Superior temporal gyrus (tissue), 1 donor: ENCODE results near the gene ABCA10.

Source experiments
- DNase-seq: peaks from one replicate; pipeline ENCODE4 v3.0.0-alpha.2; 2016; ENCODE audit errors: extremely low spot score

Gene ABCA10

GRCh38 chr17:69164206-69164605 is 64.4 kb downstream of the ABCA10 start:
- no peak for DNase-seq

DNA sequence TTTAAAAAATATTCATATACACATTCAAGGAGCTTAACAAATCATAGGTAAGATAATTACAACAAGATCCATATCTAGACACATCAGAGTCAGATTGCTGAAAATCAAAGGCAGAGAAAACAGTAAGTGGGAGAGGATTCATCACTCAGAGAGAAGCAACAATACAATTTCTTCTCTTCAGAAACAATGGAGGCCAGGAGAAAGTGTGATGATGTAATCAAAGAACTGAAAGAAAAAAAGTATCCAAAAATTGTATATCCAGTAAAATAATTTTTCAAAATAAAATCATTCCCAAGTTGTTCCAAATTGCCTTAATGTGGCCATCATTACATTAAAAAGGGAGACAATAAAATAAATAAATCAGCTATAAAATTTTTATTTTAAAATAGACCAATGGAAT is 69.2 kb downstream of the ABCA10 start:
- DNase-seq, result no peak

DNA sequence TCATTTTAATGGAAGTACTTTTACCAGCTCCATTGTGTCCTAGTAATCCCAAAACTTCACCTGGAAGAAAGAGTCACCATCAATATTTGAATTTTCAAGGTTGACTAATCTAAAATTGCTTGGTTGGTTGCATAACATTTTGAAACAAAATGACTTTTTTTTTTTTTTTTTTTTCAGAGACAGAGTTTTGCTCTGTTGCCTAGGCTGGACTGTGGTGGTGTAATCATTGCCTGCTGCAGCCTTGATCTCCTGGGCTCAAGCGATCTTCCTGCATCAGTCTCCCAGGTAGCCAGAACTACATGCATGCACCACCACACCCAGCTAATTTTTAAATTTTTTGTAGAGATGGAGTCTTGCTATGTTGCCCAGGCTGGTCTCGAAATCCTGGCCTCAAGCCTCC is 74.4 kb downstream of the ABCA10 start:
- no peak for DNase-seq

DNA sequence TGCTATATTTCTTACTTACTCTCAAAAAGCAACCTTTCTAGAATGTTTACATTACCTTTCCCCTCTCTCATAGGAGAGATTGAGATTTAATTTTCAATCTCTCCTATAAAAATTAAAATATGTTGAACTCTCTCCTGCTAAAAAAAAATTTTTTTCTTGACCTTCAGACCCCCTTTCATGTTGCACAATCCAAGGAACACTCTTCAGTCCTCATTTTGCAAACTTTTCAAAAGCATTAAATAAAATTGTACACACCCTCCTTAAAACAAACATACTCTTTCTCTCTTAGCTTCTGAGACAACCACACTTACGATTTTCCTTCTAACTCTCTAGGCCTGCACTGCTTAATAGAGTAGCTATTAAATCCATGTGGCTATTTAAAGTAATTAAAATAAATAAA is 78.3 kb downstream of the ABCA10 start:
- DNase-seq, result no peak

- DNase-seq, result no peak
These were observed 81.2 kb downstream of the ABCA10 start for GRCh38 chr17:69147460-69147859.

DNA sequence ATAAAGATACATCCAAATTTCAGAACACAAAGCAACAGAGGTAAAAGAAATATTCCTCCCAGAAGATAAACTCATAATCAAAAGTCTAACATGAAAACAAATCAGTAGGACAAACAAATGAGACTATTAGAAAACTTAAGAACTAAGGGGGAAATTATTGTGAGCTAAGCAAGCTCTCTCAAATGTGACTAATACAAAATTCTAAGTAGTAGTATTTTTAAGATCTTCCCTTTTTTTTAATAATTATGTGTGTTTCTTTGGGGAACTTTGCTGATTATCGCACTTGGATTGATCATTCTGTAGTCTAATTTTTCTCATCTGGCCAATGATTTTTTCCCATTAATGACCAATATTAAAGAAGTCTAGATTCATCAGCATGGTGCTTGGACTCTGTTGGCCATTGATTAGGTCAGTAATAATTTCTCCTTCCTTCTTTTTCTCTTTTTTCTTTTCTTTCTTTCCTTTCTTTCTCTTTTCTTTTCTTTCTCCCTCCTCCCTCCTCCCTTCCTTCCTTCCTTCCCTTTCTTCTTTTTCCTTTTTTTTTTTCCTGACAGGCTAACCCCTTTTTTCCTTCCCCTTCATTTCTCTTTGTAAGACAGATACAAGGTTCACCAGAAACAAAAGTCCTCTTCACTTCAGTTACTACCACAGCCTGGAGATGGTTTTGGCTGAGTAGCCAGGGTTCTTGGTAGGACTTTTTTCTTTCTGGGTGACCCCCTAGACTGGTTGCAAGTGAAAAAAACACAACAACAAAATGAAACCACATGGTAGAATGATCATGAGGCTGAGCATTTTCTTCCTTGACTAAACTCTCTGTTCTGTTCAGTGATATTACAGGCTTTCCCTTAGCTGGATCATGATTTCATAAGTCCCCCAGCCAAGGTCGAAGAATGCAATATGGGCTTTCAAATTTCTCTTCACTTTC is 84.0 kb downstream of the ABCA10 start:
- no peak for DNase-seq

DNA sequence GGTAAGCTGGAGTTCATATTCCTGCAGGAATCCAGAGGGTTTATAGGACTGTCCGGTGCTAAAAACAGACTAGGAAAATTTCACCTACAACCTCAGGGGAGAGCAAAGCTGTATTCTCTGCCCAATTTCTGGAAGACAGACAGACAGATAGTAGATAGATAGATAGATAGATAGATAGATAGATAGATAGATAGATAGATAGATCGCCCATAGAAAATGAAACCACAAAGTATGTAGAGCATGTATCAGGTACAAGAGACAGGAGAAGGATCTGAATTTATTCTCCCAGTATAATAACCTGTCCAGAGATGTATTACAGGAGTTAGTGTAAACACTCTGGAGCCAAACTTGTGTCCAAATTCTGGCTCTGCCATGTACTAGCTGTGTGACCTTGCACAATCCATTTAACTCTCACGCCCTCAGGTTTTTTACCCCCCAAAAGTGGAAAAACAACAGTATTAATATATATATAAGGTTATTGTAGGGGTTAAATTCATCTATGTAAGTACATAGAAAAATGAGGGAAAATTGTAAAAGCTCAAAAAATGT is 84.9 kb downstream of the ABCA10 start:
- no peak for DNase-seq

GRCh38 chr17:69143151-69143550 is 85.5 kb downstream of the ABCA10 start:
- no peak for DNase-seq

GRCh38 chr17:69142175-69142802 is 86.3 kb downstream of the ABCA10 start:
- DNase-seq, result no peak

DNA sequence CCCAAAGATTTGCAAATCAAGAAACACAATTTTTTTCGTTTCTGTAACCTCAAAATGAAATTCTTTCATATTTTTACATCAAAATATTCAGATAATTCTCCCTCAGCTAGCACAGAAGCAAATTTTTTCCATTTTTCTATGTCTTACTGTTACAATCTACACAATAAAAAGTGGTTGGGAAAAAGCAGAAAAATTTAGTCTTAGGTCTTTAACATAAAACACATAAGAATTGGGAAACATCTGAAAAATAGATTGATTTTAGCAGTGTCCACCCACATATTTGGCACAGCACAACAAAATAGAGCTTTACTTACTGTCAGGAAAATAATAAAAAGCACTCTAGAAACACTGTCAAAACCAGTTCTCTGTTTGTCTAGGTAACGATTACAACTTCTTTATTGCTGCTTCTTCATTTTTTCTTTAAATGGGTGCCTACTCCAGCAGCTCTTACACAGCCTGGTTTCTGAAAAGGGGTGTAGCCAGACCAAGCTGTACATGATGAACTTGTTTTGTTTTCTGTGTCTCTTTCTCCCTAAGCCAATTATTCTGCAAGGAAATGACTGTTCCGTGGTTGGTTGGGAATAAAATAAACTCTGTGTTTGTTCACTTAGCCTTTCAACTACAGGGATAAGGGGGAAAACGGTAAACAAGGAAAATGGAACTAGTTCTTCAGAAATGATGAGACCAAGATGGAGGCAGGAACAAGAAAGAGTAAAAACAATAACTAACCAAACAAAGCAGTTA is 87.0 kb downstream of the ABCA10 start, which contains the start of gene ABCA6:
ABCA6 (minus strand) TSS at position 465 of the 744 bp plus-strand sequence. CDS start 1,192 bp downstream, outside the sequence.
- DNase-seq, result peak; percentile 15

DNA sequence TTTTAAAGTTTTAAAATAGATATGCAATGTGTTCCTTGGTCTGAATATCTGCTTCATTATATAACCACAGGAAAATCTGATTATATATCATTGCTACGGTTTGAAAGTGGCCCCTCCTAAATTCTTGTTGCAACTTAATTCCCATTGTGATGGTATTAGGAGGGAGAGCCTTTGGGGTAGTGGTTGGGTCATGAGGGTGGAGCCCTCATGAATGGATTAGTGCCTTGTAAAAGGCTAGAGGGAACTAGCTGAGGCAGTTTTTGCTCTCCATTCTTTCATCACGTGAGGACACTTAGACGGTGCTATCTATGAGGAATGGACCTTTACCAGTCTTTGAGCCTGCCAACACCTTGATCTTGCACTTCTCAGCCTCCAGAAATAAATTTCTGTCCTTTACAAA is 94.5 kb downstream of the ABCA10 start:
- no peak for DNase-seq

DNA sequence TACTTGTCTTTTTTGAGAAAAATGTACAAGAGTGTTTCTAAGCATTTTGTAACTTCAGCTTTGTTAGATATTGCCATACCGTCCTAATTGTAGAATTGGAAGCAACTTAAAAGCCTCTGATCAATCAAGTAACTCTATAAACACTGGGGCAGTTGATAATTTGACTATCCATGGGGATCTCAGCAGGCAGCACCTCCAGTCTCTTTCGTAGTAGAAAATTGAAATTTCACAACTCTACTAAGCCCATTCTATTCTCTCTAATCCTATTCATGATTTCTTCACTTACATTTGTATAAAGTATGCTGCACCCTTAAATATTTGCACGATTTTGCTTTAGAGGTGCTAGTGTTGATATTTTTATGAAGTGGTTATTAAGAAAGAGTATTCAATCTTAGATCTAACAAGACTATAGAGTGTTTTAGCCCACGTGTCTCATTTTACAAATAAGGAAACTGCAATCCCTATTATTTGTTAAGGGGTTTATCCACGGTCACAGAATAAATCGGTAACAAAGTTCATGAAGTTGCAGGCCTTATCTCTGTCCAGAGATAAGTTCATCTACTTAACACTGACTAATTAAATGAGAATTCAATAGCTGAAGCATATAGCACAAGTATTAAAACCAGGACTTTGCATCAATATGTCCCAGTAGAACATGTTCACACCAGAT is 97.9 kb downstream of the ABCA10 start:
- no peak for DNase-seq

DNA sequence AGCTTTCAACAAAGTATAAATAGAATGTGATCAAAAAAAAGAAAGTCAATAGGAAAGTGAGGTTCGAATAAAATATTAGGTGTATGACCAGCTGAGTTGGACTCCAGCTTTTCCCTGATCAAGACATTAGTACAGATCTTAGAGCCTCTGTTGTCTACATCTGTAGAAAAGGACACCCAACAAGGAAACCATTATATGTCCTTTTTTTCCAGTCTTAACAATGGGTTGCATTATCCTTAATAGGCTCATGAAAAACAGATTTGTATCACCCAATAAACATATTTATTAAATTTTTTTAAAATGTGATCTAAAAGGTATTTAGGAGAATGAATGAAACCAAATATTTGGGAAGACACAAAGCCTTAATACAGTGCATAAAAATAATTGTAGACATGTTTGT is 105.0 kb downstream of the ABCA10 start:
- no peak for DNase-seq

- no peak for DNase-seq
These were observed 106.6 kb downstream of the ABCA10 start for GRCh38 chr17:69122065-69122464.

- peak; percentile 23 for DNase-seq
These were observed 110.5 kb downstream of the ABCA10 start for GRCh38 chr17:69117855-69118784.

DNA sequence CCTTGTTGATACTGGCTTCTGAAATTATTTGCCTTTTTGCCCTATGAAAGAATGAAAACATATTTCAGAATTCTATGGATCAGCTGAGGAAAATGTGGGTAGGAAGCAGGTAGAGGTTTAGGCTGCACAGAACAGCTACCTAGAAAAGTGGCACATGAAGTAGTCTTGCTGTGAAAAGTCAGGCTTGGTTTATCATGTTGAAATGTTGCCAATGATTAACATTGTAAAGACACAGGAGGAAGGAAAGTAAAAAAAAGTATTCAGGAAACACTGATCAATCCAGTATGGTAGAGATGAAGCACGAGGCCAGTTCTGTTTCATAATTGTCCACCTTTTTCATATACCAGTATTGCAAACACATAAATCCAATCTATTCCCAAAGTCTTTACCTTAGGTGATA is 116.8 kb downstream of the ABCA10 start:
- no peak for DNase-seq

DNA sequence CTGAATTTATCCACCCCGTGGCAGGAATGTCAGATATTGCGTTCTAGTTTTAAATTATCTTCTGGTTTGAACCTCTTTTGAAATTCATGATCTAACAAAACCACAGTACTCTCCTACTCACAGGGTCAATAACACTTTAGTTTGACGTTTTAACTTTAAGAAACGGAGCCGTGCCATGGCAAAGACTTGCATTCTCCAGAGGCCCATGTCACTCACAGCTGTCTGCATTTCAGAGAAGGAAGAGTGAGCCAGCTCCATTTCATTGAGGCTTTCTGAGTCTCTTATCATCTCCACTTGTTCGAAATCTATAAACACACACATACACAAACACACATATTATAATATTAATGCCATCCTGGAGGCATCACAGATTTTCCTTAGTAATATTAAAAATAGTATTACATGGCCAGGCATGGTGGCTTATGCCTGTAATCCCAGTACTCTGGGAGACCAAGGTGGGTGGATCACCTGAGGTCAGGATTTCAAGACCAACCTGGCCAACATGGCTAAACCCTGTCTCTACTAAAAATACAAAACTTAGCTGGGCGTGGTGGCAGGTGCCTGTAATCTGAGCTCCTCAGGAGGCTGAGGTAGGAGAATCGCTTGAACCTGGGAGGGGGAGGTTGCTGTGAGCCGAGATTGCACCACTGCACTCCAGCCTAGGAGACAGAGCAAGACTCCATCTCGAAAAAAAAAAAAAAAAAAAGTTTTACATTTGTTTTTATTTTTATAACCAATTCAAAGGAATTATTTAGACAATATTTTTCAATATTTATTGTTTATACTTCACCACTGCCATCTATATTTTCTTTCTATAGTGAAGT is 122.5 kb downstream of the ABCA10 start:
- DNase-seq, result no peak

DNA sequence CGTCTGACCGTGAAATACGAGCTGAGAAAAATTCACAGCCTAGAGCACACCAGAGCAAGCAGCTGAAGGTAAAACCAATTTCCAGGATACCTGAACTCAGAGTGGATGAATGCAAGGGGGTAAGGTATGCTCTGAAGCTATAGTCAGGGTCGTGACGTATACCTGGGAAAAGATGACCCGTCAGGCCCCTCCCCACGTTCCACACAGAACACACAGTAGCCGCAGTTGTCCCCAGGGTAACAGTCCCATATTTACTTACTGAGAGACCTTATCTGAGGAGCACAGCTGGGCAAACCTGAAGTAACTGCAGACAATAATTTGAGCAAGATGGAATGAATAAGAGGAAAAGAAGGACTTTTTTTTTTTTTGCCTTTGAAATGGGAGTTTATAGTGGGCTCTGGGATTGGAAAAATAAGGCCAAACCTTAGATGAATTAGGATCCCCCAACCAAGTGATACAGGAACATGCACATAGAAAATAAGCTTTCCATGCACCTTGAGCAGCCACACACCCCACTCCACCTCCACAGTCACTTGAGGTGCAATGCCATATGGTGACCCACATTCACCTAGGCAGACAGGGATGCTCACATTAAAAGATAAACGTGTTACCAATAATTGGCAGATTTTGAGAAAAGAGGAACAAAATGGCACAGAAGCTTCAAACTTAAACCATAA is 124.9 kb downstream of the ABCA10 start:
- no peak for DNase-seq

GRCh38 chr17:69098625-69099024 is 130.0 kb downstream of the ABCA10 start:
- DNase-seq, result no peak
